ACC112 (cell line): ENCODE results near the gene DIS3.
A peak's percentile ranks its signal among the peaks of the same experiment; 100 is the strongest.
"Not testable (repeated sequence)": the region's sequence is repeated elsewhere in the genome, so short reads cannot be mapped to it uniquely, and the experiment has no call there.

Experiments
- H2AFZ ChIP-seq: fragments of 200-600 bp; sonication (generic); one replicate; pipeline ENCODE4 v1.6.0; 2017; ENCODE audit warnings: antibody characterized with exemption, low read length; ENCODE audit not compliant: unreplicated experiment
- H3K27ac ChIP-seq: fragments of 200-600 bp; sonication (generic); 2 replicates; pipeline ENCODE4 v1.5.1; 2014; ENCODE audit warnings: low read depth, mild to moderate bottlenecking, antibody characterized with exemption, low read length, moderate library complexity
- H3K27me3 ChIP-seq: fragments of 200-600 bp; sonication (generic); 2 replicates; pipeline ENCODE4 v1.6.1; 2014; ENCODE audit warnings: mild to moderate bottlenecking, antibody characterized with exemption, low read length, moderate library complexity, mixed read lengths; ENCODE audit not compliant: insufficient read depth
- H3K36me3 ChIP-seq: fragments of 200-600 bp; sonication (generic); 2 replicates; pipeline ENCODE4 v1.6.1; 2016; ENCODE audit warnings: mild to moderate bottlenecking, antibody characterized with exemption, low read length, moderate library complexity, mixed read lengths; ENCODE audit not compliant: insufficient read depth
- H3K4me1 ChIP-seq: fragments of 200-600 bp; sonication (generic); one replicate; pipeline ENCODE4 v1.6.1; 2016; ENCODE audit warnings: low read length, mixed read lengths; ENCODE audit not compliant: insufficient read depth, unreplicated experiment, control insufficient read depth
- H3K4me3 ChIP-seq: fragments of 200-600 bp; sonication (generic); 2 replicates; pipeline ENCODE4 v1.5.1; 2014; ENCODE audit warnings: mild to moderate bottlenecking, low read depth, low read length
- H3K79me2 ChIP-seq: fragments of 200-600 bp; sonication (generic); one replicate; pipeline ENCODE4 v1.6.0; 2016; ENCODE audit warnings: low read length; ENCODE audit not compliant: control insufficient read depth, unreplicated experiment, insufficient read depth

DIS3 gene

DNA sequence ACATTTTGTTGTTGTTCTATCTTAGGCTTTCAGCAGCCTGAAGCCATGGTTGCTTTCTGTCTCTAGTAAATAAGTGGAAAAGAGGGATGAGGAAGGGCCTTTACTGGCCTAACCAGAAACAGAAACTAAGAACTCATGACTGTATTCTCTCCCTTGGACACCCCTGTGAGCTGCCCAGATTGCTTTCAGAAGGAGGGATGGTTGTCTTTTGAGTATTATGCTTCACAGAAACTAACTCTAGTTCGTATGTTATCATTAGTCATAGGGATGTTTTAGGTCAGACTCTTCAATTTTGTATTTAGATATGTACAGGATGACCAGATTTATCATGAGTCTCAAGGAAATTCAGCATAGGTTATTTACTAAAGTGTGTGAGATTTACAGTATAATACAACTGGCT lies 36.4 kb downstream of the DIS3 start:
- no peak overlapping the region for H3K4me3 ChIP-seq
- no peak overlapping the region; the same call in 1 of the 2 replicates for H3K27ac ChIP-seq
- H3K4me1 ChIP-seq: no peaks in the 10 kb centered on the region
- no peak overlapping the region for H2AFZ ChIP-seq
- H3K36me3 ChIP-seq: peaks cover 19% of the 10 kb centered on the region
- no peaks in the 10 kb centered on the region for H3K27me3 ChIP-seq
- H3K79me2 ChIP-seq: peaks cover 18% of the 10 kb centered on the region

- no peak overlapping the region for H3K27ac ChIP-seq
- no peaks in the 10 kb centered on the region for H3K27me3 ChIP-seq
- H3K4me3 ChIP-seq: no peak overlapping the region
- no peak overlapping the region for H2AFZ ChIP-seq
- no peaks in the 10 kb centered on the region for H3K4me1 ChIP-seq
- peaks cover 20% of the 10 kb centered on the region for H3K79me2 ChIP-seq
- peaks cover 3% of the 10 kb centered on the region for H3K36me3 ChIP-seq
These were observed 41.7 kb downstream of the DIS3 start for GRCh38 chr13:72740015-72740414.

DNA sequence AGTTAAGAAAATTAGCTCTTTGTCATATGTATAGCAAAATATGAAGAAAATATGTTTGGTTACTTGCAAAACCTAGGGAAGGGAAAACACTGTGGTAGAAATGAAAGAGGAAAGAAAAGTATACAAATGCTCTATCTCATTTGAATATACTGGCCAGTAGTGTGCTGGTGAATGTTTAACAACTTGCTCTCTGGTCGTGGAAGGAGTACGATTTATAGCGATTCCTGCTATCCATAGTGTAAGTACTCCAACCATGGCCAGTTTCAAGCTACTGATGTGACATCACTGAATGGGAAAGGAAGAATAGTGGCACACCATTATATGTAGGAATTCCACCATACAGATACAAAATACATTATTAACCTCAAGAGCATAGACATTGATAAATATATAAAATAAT lies 44.7 kb downstream of the DIS3 start:
- Histone ChIP-seq H3K27ac (no peak overlapping the region), H3K36me3 (peaks cover 14% of the 10 kb centered on the region), H3K4me3 (no peak overlapping the region), H3K27me3 (no peaks in the 10 kb centered on the region), H3K4me1 (no peaks in the 10 kb centered on the region), H2AFZ (no peak overlapping the region), H3K79me2 (peaks cover 29% of the 10 kb centered on the region)

- no peaks in the 10 kb centered on the region for H3K27me3 ChIP-seq
- 0 out of 2 replicates have a peak overlapping the region, but pooled peaks have one; percentile 20 for H3K27ac ChIP-seq
- H3K4me3 ChIP-seq: peak overlapping the region; percentile 92
- peaks cover 5% of the 10 kb centered on the region for H3K4me1 ChIP-seq
- H3K36me3 ChIP-seq: peaks cover 10% of the 10 kb centered on the region
- peak overlapping the region; percentile 47 for H2AFZ ChIP-seq
- peaks cover 79% of the 10 kb centered on the region for H3K79me2 ChIP-seq
These were observed 53.5 kb downstream of the DIS3 start for GRCh38 chr13:72728290-72728605.

- Histone ChIP-seq H3K79me2 (peaks cover 82% of the 10 kb centered on the region), H3K27me3 (no peaks in the 10 kb centered on the region), H3K4me3 (peak within 1 kb of the TSS; percentile 92), H3K36me3 (peaks cover 7% of the 10 kb centered on the region), H3K27ac (peak within 1 kb of the TSS; percentile 20; the same call in 1 of the 2 replicates), H3K4me1 (peaks cover 5% of the 10 kb centered on the region), H2AFZ (peak within 1 kb of the TSS; percentile 61)
These were observed 54.0 kb downstream of the DIS3 start, which contains the start of the genes BORA and MZT1 for GRCh38 chr13:72727417-72728289. TSS of gene BORA (plus strand) at chr13:72727923. CDS start at chr13:72728941, 1,018 bp downstream. TSS of gene MZT1 (minus strand) at chr13:72727629. CDS start at chr13:72727602, 27 bp downstream.

DNA sequence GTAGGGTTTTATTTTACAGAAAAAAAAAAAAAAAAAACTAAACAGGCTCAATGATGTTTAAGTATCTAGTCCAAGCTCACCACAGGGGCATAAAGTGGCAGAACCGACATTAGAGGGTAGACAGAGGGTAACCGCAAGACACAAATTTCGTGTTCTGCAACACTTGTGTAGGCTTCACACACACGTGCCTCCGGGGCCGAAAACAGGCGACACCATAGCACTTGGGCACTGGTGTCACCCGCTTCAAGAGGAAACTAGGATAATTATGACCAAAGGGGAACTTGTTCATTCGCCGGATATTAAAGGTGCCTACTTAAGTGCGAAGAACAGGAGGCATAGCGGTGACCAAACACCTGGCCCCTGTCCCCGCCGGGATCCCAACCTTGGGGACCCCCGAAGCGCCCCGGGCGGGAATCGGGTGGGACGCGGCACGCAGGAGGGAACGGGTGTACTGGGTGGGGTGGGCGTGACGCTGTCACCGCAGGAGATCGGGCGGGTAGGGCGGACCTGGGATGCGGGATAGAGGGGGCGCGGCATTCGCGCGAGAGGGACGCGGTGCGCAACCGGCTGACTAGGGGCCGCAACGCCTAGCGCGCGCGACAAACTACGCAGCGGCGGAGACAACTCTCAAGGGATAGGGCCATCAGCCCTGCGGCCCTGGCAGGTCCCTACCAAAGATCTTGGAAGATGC lies 54.8 kb downstream of the DIS3 start:
- H3K27ac ChIP-seq: no peak overlapping the region
- H3K36me3 ChIP-seq: peaks cover 4% of the 10 kb centered on the region
- H3K4me3 ChIP-seq: peak overlapping the region; percentile 92
- peak overlapping the region; percentile 61 for H2AFZ ChIP-seq
- no peaks in the 10 kb centered on the region for H3K27me3 ChIP-seq
- peaks cover 5% of the 10 kb centered on the region for H3K4me1 ChIP-seq
- peaks cover 86% of the 10 kb centered on the region for H3K79me2 ChIP-seq

DNA sequence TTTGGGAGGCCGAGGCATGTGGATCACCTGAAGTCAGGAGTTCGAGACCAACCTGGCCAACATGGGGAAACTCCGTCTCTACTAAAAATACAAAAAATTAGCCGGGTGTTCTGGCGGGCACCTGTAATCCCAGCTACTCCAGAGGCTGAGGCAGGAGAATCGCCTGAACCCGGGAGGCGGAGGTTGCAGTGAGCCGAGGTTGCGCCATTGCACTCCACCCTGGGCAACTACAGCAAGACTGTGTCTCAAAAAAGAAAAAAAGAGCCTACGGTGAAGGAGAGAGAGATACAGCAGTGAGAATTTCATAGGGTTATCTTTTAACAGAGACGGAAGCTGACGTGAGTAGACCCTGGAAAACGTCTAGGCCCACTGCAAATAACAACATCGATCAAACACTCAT lies 55.5 kb downstream of the DIS3 start:
- not testable (repeated sequence) for H3K27ac ChIP-seq, H2AFZ ChIP-seq

DNA sequence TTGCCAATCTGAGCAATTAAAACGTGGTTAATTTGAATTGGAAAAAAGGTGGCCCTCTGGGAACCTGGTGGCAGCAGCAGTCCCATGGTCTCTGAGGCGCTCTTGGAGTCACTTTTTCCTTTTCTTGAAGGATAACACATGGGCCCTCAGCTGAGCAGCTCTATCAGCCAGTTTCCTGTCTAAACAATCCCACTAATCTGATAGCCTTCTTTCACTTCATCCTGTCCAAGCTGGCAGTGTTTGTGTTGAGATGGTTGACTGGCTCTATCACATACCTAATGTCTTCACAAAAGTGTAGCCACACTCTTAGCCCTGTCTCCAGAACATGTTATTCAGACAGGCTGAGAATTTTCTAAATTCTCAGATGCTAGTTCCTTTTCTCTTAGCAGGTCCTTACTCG lies 64.9 kb downstream of the DIS3 start:
- Histone ChIP-seq H3K27me3 (no peaks in the 10 kb centered on the region), H2AFZ (no peak overlapping the region), H3K79me2 (peaks cover 32% of the 10 kb centered on the region), H3K27ac (no peak overlapping the region), H3K4me1 (no peaks in the 10 kb centered on the region), H3K4me3 (no peak overlapping the region), H3K36me3 (peaks cover 24% of the 10 kb centered on the region)

More for the DNA sequence above, 55.5 kb downstream of the DIS3 start:
- Histone ChIP-seq H3K4me3 (peak overlapping the region; percentile 92), H3K79me2 (peaks cover 86% of the 10 kb centered on the region)
- not testable (repeated sequence) for H3K27me3 ChIP-seq, H3K36me3 ChIP-seq, H3K4me1 ChIP-seq
